ENCODE measurements around the gene ZNF385A.

DNA sequence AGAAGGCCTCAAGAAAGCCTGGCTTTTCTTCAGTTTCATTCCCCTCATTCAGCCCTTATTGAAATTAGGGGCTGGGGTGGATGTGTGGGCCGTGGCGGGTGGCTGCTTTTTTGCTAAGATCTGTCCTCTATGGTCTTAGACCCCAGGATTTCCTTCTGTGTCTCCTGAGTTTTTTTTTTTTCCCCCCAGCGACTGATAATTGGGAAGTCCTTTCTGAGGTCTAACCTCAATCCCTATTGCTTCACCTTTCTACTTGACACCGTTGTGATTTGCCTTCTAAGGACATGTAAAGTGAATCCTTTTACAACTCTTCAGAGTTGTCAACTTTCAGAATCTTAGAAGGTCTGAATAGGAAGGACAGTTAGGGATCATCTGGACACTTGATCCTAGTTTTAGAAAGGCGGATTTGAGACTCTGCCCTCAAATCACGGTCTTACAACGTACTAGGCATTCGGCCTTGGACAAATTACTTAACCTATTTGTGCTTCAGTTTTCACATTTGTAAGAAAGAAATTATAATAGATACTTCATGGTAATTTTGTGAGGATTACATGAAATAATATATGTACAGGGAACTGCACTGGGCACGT lies 24.7 kb downstream of the ZNF385A start:
- TF ChIP-seq CTCF (IDR thresholded peaks at IDR 0.05; ENCODE audit: insufficient read depth, low read depth, low read length) (no peak), EZH2 (IDR thresholded peaks at IDR 0.05; ENCODE audit: insufficient read depth, low read length) (no peak)
